Pons (tissue), 1 donor: Measurements from ENCODE around the gene SNAI1.

Source experiments
- DNase-seq: peaks from one replicate; pipeline ENCODE4 v3.0.0-alpha.2; 2016; ENCODE audit warnings: low spot score

Gene SNAI1

GRCh38 chr20:50013976-50014375, 31.2 kb downstream of the SNAI1 start:
- DNase-seq, result no peak

- no peak for DNase-seq
Observed at GRCh38 chr20:50014570-50015562, 32.1 kb downstream of the SNAI1 start.

GRCh38 chr20:50015636-50015992, 32.8 kb downstream of the SNAI1 start:
- no peak for DNase-seq

GRCh38 chr20:50015993-50016770, 33.4 kb downstream of the SNAI1 start:
- no peak for DNase-seq

- DNase-seq, result no peak
Observed at GRCh38 chr20:50017160-50017559, 34.4 kb downstream of the SNAI1 start.

GRCh38 chr20:50017576-50018248, 34.9 kb downstream of the SNAI1 start:
- DNase-seq, result no peak

- DNase-seq, result peak; percentile 22
Observed at GRCh38 chr20:50019466-50020256, 36.9 kb downstream of the SNAI1 start.

GRCh38 chr20:50020288-50020687, 37.5 kb downstream of the SNAI1 start:
- no peak for DNase-seq

- no peak for DNase-seq
Observed at GRCh38 chr20:50022676-50023075, 39.9 kb downstream of the SNAI1 start.

GRCh38 chr20:50023116-50023805, 40.5 kb downstream of the SNAI1 start:
- DNase-seq, result no peak

GRCh38 chr20:50026746-50027575, 44.2 kb downstream of the SNAI1 start:
- DNase-seq, result peak; percentile 26

- peak; percentile 68 for DNase-seq
Observed at GRCh38 chr20:50027611-50028105, 44.9 kb downstream of the SNAI1 start.

GRCh38 chr20:50029083-50029696, 46.4 kb downstream of the SNAI1 start:
- no peak for DNase-seq

GRCh38 chr20:50029697-50030461, 47.1 kb downstream of the SNAI1 start:
- DNase-seq, result no peak

- no peak for DNase-seq
Observed at GRCh38 chr20:50032955-50033666, 50.3 kb downstream of the SNAI1 start.

GRCh38 chr20:50034567-50035180, 51.9 kb downstream of the SNAI1 start:
- DNase-seq, result no peak

GRCh38 chr20:50036703-50037102, 53.9 kb downstream of the SNAI1 start:
- no peak for DNase-seq

- no peak for DNase-seq
Observed at GRCh38 chr20:50037123-50037522, 54.3 kb downstream of the SNAI1 start.
